ENCODE data around the gene PDIA6. TPM values are rescaled to one million over a fixed set of nuclear protein-coding genes. Genes with fewer than 3 reads are reported as not detected.

PDIA6 gene
- total RNA-seq, 1 experiment from 2014 or later: 384 TPM

GRCh38 chr2:10752236-10752635 lies 60.3 kb downstream of the PDIA6 start:
- H3K36me3 Mint-ChIP-seq (ENCODE audit: insufficient read depth, unreplicated experiment): peaks cover 8% of the 10 kb centered on the region
- peak overlapping the region; percentile 65 for H3K4me3 Mint-ChIP-seq (ENCODE audit: unreplicated experiment)
- Histone ChIP-seq H3K27me3 (replicated peaks; ENCODE audit: control insufficient read depth, insufficient read depth, low read length) (no peaks in the 10 kb centered on the region), H3K4me1 (peaks cover 31% of the 10 kb centered on the region), H3K36me3 (ENCODE audit: control insufficient read depth, insufficient read depth, low read length) (no peaks in the 10 kb centered on the region), H3K4me3 (ENCODE audit: low read depth, low read length) (no peak overlapping the region), H3K9me3 (no peaks in the 10 kb centered on the region)
- POLR2A ChIA-PET: no interaction called here
- peak; percentile 90 to 91 for DNase-seq
- no peak for TF ChIP-seq CTCF (IDR thresholded peaks at IDR 0.05; ENCODE audit: insufficient read depth in 1 of 2, low read depth in 1 of 2, low read length in 1 of 2, severe bottlenecking in 1 of 2, unreplicated experiment in 1 of 2)
- intact Hi-C loops (cut with micrococcal nuclease; ENCODE audit: unreplicated experiment): loop anchor here (1.0 to 5.0 kb wide), 5 partner anchors 13 to 60 kb away; partner anchors contain the start of genes ATP6V1C2 and PDIA6
- BruUV-seq (replicated peaks): no TSS peak
- H3K27me3 Mint-ChIP-seq (ENCODE audit: insufficient read depth, unreplicated experiment): no peaks in the 10 kb centered on the region
- CTCF ChIA-PET: no interaction called here
- no peaks in the 10 kb centered on the region for H3K9me3 Mint-ChIP-seq (ENCODE audit: unreplicated experiment)
- H3K4me1 Mint-ChIP-seq (ENCODE audit: low read depth, unreplicated experiment): peaks cover 24% of the 10 kb centered on the region
- peak overlapping the region; percentile 87 for H3K27ac Mint-ChIP-seq (ENCODE audit: unreplicated experiment)

DNA sequence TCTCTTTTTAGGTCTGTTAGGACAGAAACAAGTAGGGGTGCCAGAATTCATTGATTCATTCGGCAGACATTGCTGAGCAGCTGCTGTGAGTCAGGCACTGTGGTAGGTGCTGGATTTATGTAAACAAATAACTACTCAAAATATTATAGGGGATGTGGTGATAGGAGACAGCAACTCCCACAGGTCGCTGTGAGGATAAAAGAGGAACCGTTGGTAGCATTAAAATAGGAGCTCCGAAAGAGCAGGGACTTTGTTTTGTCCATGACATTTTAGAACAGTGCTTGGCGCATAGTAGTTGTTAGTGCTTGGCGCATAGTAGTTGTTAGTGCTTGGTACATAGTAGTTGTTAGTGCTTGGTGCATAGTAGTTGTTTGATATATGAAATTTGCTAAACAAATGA lies 62.0 kb downstream of the PDIA6 start:
- CTCF ChIA-PET: no interaction called here
- no TSS peak for BruUV-seq (replicated peaks)

GRCh38 chr2:10742666-10743065 lies 69.9 kb downstream of the PDIA6 start:
- BruUV-seq (replicated peaks): no TSS peak
- H3K4me3 Mint-ChIP-seq (ENCODE audit: unreplicated experiment): no peak overlapping the region
- CTCF ChIA-PET: no interaction called here

More for the DNA sequence above, 62.0 kb downstream of the PDIA6 start:
- intact Hi-C loops (cut with micrococcal nuclease; ENCODE audit: unreplicated experiment): loop anchor here (5.0 kb wide), 1 partner anchor 62 kb away; the partner anchor contains the start of gene PDIA6
- H3K36me3 ChIP-seq (ENCODE audit: control insufficient read depth, insufficient read depth, low read length): no peaks in the 10 kb centered on the region
- H3K27me3 Mint-ChIP-seq (ENCODE audit: insufficient read depth, unreplicated experiment): no peaks in the 10 kb centered on the region
- H3K4me3 Mint-ChIP-seq (ENCODE audit: unreplicated experiment): no peak overlapping the region
- H3K4me1 Mint-ChIP-seq (ENCODE audit: low read depth, unreplicated experiment): peaks cover 27% of the 10 kb centered on the region
- peaks cover 8% of the 10 kb centered on the region for H3K36me3 Mint-ChIP-seq (ENCODE audit: insufficient read depth, unreplicated experiment)
- no peaks in the 10 kb centered on the region for H3K27me3 ChIP-seq (replicated peaks; ENCODE audit: control insufficient read depth, insufficient read depth, low read length)
- H3K4me1 ChIP-seq: peaks cover 31% of the 10 kb centered on the region
- H3K9me3 Mint-ChIP-seq (ENCODE audit: unreplicated experiment): no peaks in the 10 kb centered on the region
- no peaks in the 10 kb centered on the region for H3K9me3 ChIP-seq
- TF ChIP-seq CTCF (IDR thresholded peaks at IDR 0.05; ENCODE audit: insufficient read depth in 1 of 2, low read depth in 1 of 2, low read length in 1 of 2, severe bottlenecking in 1 of 2, unreplicated experiment in 1 of 2): no peak
- POLR2A ChIA-PET: no interaction called here
- H3K27ac Mint-ChIP-seq (ENCODE audit: unreplicated experiment): peak overlapping the region; percentile 30
- no peak overlapping the region for H3K4me3 ChIP-seq (ENCODE audit: low read depth, low read length)
- DNase-seq: no peak

More at GRCh38 chr2:10742666-10743065, 69.9 kb downstream of the PDIA6 start:
- no peak overlapping the region for H3K27ac Mint-ChIP-seq (ENCODE audit: unreplicated experiment)
- H3K27me3 Mint-ChIP-seq (ENCODE audit: insufficient read depth, unreplicated experiment): no peaks in the 10 kb centered on the region
- no peak for DNase-seq
- H3K9me3 Mint-ChIP-seq (ENCODE audit: unreplicated experiment): no peaks in the 10 kb centered on the region
- peaks cover 5% of the 10 kb centered on the region for H3K36me3 Mint-ChIP-seq (ENCODE audit: insufficient read depth, unreplicated experiment)
- H3K36me3 ChIP-seq (ENCODE audit: control insufficient read depth, insufficient read depth, low read length): no peaks in the 10 kb centered on the region
- no peak for TF ChIP-seq CTCF (IDR thresholded peaks at IDR 0.05; ENCODE audit: insufficient read depth in 1 of 2, low read depth in 1 of 2, low read length in 1 of 2, severe bottlenecking in 1 of 2, unreplicated experiment in 1 of 2)
- H3K4me1 ChIP-seq: peaks cover 22% of the 10 kb centered on the region
- intact Hi-C loops (cut with micrococcal nuclease; ENCODE audit: unreplicated experiment): no loop called here
- POLR2A ChIA-PET: no interaction called here
- no peaks in the 10 kb centered on the region for H3K27me3 ChIP-seq (replicated peaks; ENCODE audit: control insufficient read depth, insufficient read depth, low read length)
- no peak overlapping the region for H3K4me3 ChIP-seq (ENCODE audit: low read depth, low read length)
- H3K9me3 ChIP-seq: no peaks in the 10 kb centered on the region
- peaks cover 25% of the 10 kb centered on the region for H3K4me1 Mint-ChIP-seq (ENCODE audit: low read depth, unreplicated experiment)

Measured in Caco-2 (cell line).